ENCODE data around the gene CCDC13.

GRCh38 chr3:42804831-42805132 lies 31.7 kb upstream of the CCDC13 start:
- TF ChIP-seq CTCF (IDR thresholded peaks at IDR 0.05) = no peak
- TF ChIP-seq POLR2A (IDR thresholded peaks at IDR 0.05) = no peak
